ENCODE results near the gene IL10RA. TPM values are rescaled to one million over a fixed set of nuclear protein-coding genes. Genes with fewer than 3 reads are reported as not detected.

IL10RA gene
- total and polyA plus RNA-seq, 9 of the 15 experiments (the other 6 are each of a cell fraction or from before 2014, with no cell fraction given): 0.17 to 17.3 (median 2.9) TPM

- TF ChIP-seq PREB (CRISPR knock-in tag; IDR thresholded peaks at IDR 0.05) (no peak), ZC3H11A (IDR thresholded peaks at IDR 0.05; ENCODE audit: low read depth, low read length) (no peak)
These were observed 11.8 kb downstream of the IL10RA start (continued) for GRCh38 chr11:117997823-117998579.

- Histone ChIP-seq H4K20me1 (replicated peaks; ENCODE audit: control insufficient read depth, insufficient read depth, low read length) (no peaks in the 10 kb centered on the region), H3K4me1 (replicated peaks in 1 of 2; ENCODE audit: control insufficient read depth in 2 of 2, insufficient read depth in 2 of 2, low read length in 2 of 2) (peaks cover 39 to 40% of the 10 kb centered on the region in 2 experiments), H3K9ac (ENCODE audit: insufficient read depth in 1 of 2, low read depth in 2 of 2, low read length in 2 of 2) (peak overlapping the region in 1 of 2 experiments; percentile 66; a peak in 1 of 4 replicates), H2AFZ (ENCODE audit: low read depth, low read length) (no peak overlapping the region), H3K4me2 (ENCODE audit: insufficient read depth, low read length) (no peak overlapping the region), H3K36me3 (ENCODE audit: control insufficient read depth, insufficient read depth, low read length) (peaks cover 21% of the 10 kb centered on the region; the same call in 2 of the 3 replicates), H3K4me3 (no peak overlapping the region), H3K79me2 (ENCODE audit: control insufficient read depth, insufficient read depth, low read length) (no peaks in the 10 kb centered on the region), H3K9me1 (ENCODE audit: control insufficient read depth, insufficient read depth, low read length) (no peaks in the 10 kb centered on the region), H3K9me3 (replicated peaks; ENCODE audit: control insufficient read depth, insufficient read depth, low read depth, low read length) (no peaks in the 10 kb centered on the region; the same call in 1 of the 2 replicates), H3K27me3 (ENCODE audit: control insufficient read depth in 2 of 2, insufficient read depth in 2 of 2, low read length in 2 of 2) (no peaks in the 10 kb centered on the region), H3K27ac (ENCODE audit: extremely low read depth, low read depth, low read length) (no peak overlapping the region)
- WGBS (ENCODE audit: insufficient coverage, low coverage, missing lambda C conversion rate): 68% methylated on average over 8 of the region's 10 CpGs
- POLR2A ChIA-PET: interaction anchor here (0.7 to 1.0 kb wide), 4 partner anchors 9 to 25 kb away, joined by 3 to 5 read pairs (median 4); no protein-coding TSS in a partner anchor
- ATAC-seq (no peak), DNase-seq (ENCODE audit: extremely low read depth in 1 of 4, low spot score in 3 of 4) (no peak), FAIRE-seq (no peak)
- intact Hi-C loops (cut with micrococcal nuclease): no loop called here
- no TSS peak for BruUV-seq (replicated peaks)
- in situ Hi-C loops (cut with MboI): no loop called here
- TF ChIP-seq ZBTB12 (CRISPR knock-in tag; IDR thresholded peaks at IDR 0.05): no peak
- TF ChIP-seq ZFP36 (IDR thresholded peaks at IDR 0.05; ENCODE audit: low read depth, low read length, partially characterized antibody): peak; percentile 88
- TF ChIP-seq HNRNPUL1 (IDR thresholded peaks at IDR 0.05; ENCODE audit: low read length): no peak
- TF ChIP-seq TSC22D4 (tag; IDR thresholded peaks at IDR 0.05): no peak
- TF ChIP-seq SAP30 (IDR thresholded peaks at IDR 0.05; ENCODE audit: borderline replicate concordance, insufficient read depth, low read depth, low read length, poor library complexity, severe bottlenecking): no peak
- TF ChIP-seq TFAP4 (CRISPR knock-in tag; IDR thresholded peaks at IDR 0.05; ENCODE audit: borderline replicate concordance): no peak
- CTCF ChIA-PET (ENCODE audit: low intra/inter-chr PET ratio): no interaction called here
These were observed 12.6 kb downstream of the IL10RA start for GRCh38 chr11:117998664-117999353.
